Smooth muscle cell (in vitro differentiated cells): ENCODE measurements around the gene SLC38A10. TPM values are rescaled to one million over a fixed set of nuclear protein-coding genes. Genes with fewer than 3 reads are reported as not detected.

Experiments
- DNase-seq: peaks from one replicate; lab custom pipeline; 2025; ENCODE audit not compliant: unreplicated experiment; lab: John Stamatoyannopoulos, UW
- H2AFZ ChIP-seq: fragments of 200-600 bp; sonication (generic); 2 replicates; pipeline ENCODE4 v1.6.0; 2016; ENCODE audit warnings: antibody characterized with exemption, low read depth, mild to moderate bottlenecking
- H3F3A ChIP-seq: fragments of 200-600 bp; sonication (generic); 2 replicates; pipeline ENCODE4 v1.6.0; 2017; ENCODE audit warnings: antibody characterized with exemption, low read depth
- H3K27ac ChIP-seq: fragments of 200-600 bp; sonication (generic); 2 replicates; pipeline ENCODE4 v1.5.1; 2016; ENCODE audit warnings: low read depth, mild to moderate bottlenecking
- H3K27me3 ChIP-seq: fragments of 200-600 bp; sonication (generic); 2 replicates; pipeline ENCODE4 v1.6.1; 2016; ENCODE audit warnings: low read depth, mild to moderate bottlenecking
- H3K36me3 ChIP-seq: fragments of 200-600 bp; sonication (generic); 2 replicates; pipeline ENCODE4 v1.5.1; 2016; ENCODE audit warnings: low read depth
- H3K4me1 ChIP-seq: fragments of 200-600 bp; sonication (generic); 2 replicates; pipeline ENCODE4 v1.5.1; 2016; ENCODE audit warnings: low read depth
- H3K4me2 ChIP-seq: fragments of 200-600 bp; sonication (generic); 2 replicates; pipeline ENCODE4 v1.6.0; 2016; ENCODE audit warnings: mild to moderate bottlenecking
- H3K4me3 ChIP-seq: fragments of 200-600 bp; sonication (generic); 2 replicates; pipeline ENCODE4 v1.5.1; 2016; ENCODE audit warnings: mild to moderate bottlenecking
- H3K79me2 ChIP-seq: fragments of 200-600 bp; sonication (generic); 2 replicates; pipeline ENCODE4 v1.6.0; 2016; ENCODE audit warnings: low read depth, mild to moderate bottlenecking
- H3K9ac ChIP-seq: fragments of 200-600 bp; sonication (generic); 2 replicates; pipeline ENCODE4 v1.6.0; 2016; ENCODE audit warnings: low read depth
- H3K9me3 ChIP-seq: fragments of 200-600 bp; sonication (generic); replicated peaks from 2 replicates; pipeline ENCODE4 v1.5.1; 2016; ENCODE audit warnings: low read depth
- H4K20me1 ChIP-seq: fragments of 200-600 bp; sonication (generic); 2 replicates; pipeline ENCODE4 v1.6.0; 2016; ENCODE audit warnings: low read depth
- CTCF ChIP-seq: fragments of 200-600 bp; sonication (generic); IDR thresholded peaks from 2 replicates; pipeline ENCODE4 v1.5.1; 2017; ENCODE audit warnings: borderline replicate concordance, mild to moderate bottlenecking, antibody characterized with exemption; ENCODE audit not compliant: insufficient read depth, poor library complexity, severe bottlenecking
- WGBS: methylation state at CpG from one replicate; pipeline ENCODE4 v1.1.7; 2016; ENCODE audit warnings: low lambda C conversion rate; 5-methylcytosine and 5-hydroxymethylcytosine counted together
- polyA plus RNA-seq: library from polyadenylated mRNA; unstranded; fragments of >200 nt; fragmentation: Nextera tagmentation; extraction: Ambion mirVana; gene quantifications from 2 replicates; pipeline ENCODE4 v1.2.1, GENCODE V29; 2016
- total RNA-seq: library from RNA; depleted of rRNA; stranded (reverse); fragments of >200 nt; gene quantifications from 2 replicates; pipeline ENCODE4 v1.2.3, GENCODE V29; 2014

The SLC38A10 gene
- total and polyA plus RNA-seq, 2 experiments from 2014 or later = 61.6 to 97.1 TPM

DNA sequence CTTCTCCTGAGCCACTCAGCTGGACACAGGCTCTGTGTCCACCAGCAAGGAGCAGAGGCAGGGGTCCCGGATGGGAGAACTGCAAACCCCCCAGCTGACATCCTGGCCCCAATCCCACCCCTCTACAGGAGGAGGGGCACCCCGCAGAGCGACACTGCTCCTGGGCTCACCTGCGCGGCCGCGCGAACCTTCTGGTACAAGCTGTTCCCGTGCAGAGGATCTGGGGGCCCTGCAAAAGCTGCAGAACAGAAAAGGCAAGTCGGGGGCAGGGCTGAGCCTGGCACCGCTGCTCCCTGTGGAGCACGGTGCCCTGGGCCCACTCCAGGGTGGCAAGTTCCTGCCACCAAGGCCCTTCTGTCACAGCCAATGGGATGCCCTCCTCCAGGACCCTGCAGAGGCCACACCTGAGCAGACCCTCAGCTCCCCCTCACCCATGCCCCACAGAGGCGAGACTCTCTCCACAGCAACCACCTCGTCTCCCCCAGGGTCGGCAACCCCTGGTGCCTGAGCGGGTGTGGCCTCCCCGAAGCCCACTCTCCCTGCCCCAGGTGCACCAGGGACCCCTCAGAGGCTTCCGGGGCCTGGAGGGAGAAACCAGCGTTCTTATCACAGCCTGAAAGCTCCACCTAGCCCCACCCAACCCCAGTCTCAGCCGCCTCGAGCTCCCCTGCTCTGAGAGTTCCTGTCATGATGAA, 61.1 kb downstream of the SLC38A10 start:
- peaks cover 20% of the 10 kb centered on the region for H3K79me2 ChIP-seq
- DNase-seq = no peak
- no peaks in the 10 kb centered on the region for H3K4me1 ChIP-seq
- no peaks in the 10 kb centered on the region for H3K27me3 ChIP-seq
- H3K27ac ChIP-seq = no peak overlapping the region
- H3K9me3 ChIP-seq = no peaks in the 10 kb centered on the region
- H4K20me1 ChIP-seq = peaks cover 46% of the 10 kb centered on the region
- H2AFZ ChIP-seq = no peak overlapping the region
- H3F3A ChIP-seq = no peaks in the 10 kb centered on the region
- no peak for TF ChIP-seq CTCF
- no peak overlapping the region for H3K9ac ChIP-seq
- H3K4me2 ChIP-seq = no peak overlapping the region
- H3K36me3 ChIP-seq = no peaks in the 10 kb centered on the region
- 95% methylated on average over 21 of the region's 21 CpGs for WGBS
- no peak overlapping the region for H3K4me3 ChIP-seq

- Histone ChIP-seq H3K27ac (no peak overlapping the region), H3K4me2 (no peak overlapping the region), H3K9me3 (no peaks in the 10 kb centered on the region), H2AFZ (no peak overlapping the region), H3K9ac (no peak overlapping the region), H4K20me1 (peaks cover 46% of the 10 kb centered on the region), H3F3A (no peaks in the 10 kb centered on the region), H3K27me3 (no peaks in the 10 kb centered on the region), H3K79me2 (peaks cover 16% of the 10 kb centered on the region), H3K4me3 (no peak overlapping the region), H3K4me1 (no peaks in the 10 kb centered on the region), H3K36me3 (no peaks in the 10 kb centered on the region)
- TF ChIP-seq CTCF = no peak
- 98% methylated on average over 7 of the region's 17 CpGs for WGBS
- no peak for DNase-seq
These were observed 61.8 kb downstream of the SLC38A10 start for GRCh38 chr17:81233316-81233715.

GRCh38 chr17:81232616-81233241, 62.4 kb downstream of the SLC38A10 start:
- WGBS = 95% methylated on average over 19 of the region's 19 CpGs
- Histone ChIP-seq H3K4me2 (no peak overlapping the region), H3K36me3 (no peaks in the 10 kb centered on the region), H3K79me2 (peaks cover 11% of the 10 kb centered on the region), H3K9me3 (no peaks in the 10 kb centered on the region), H4K20me1 (peaks cover 44% of the 10 kb centered on the region), H3K4me1 (no peaks in the 10 kb centered on the region), H3F3A (no peaks in the 10 kb centered on the region), H2AFZ (no peak overlapping the region), H3K9ac (no peak overlapping the region), H3K27ac (no peak overlapping the region), H3K4me3 (no peak overlapping the region), H3K27me3 (no peaks in the 10 kb centered on the region)
- DNase-seq = no peak
- TF ChIP-seq CTCF = no peak
